Sigmoid colon (tissue), 4 donors: Measurements from ENCODE around the gene BAK1.

Experiments used
- CTCF ChIP-seq, 4 experiments: fragments of 450-650 bp in 3 of 4; fragments of 200-600 bp in 1 of 4; IDR thresholded peaks; one replicate each; pipeline ENCODE4 v1.5.1; 2016 to 2019; ENCODE audit warnings: antibody characterized with exemption in 4 of 4, mild to moderate bottlenecking in 3 of 4, moderate library complexity in 2 of 4
- EP300 ChIP-seq, 4 donors: sonication (generic); formaldehyde crosslinking; IDR thresholded peaks; one replicate each; pipeline ENCODE4 v1.6.1; 2017; ENCODE audit warnings: antibody characterized with exemption in 4 of 4
- POLR2A ChIP-seq, 2 donors: fragments of 450-650 bp; IDR thresholded peaks; one replicate each; pipeline ENCODE4 v1.6.1; 2016; ENCODE audit warnings: antibody characterized with exemption in 2 of 2, mild to moderate bottlenecking in 2 of 2, moderate library complexity in 2 of 2
- POLR2AphosphoS5 ChIP-seq, 4 donors: sonication (generic); formaldehyde crosslinking; IDR thresholded peaks; one replicate each; pipeline ENCODE4 v1.6.1; 2017; ENCODE audit warnings: antibody characterized with exemption in 4 of 4

GRCh38 chr6:33578588-33579011 lies 1.5 kb downstream of the BAK1 start:
- no peak for TF ChIP-seq CTCF (IDR thresholded peaks at IDR 0.05)
- TF ChIP-seq POLR2A (IDR thresholded peaks at IDR 0.05), result no peak
- no peak for TF ChIP-seq EP300 (IDR thresholded peaks at IDR 0.05)
- no peak for TF ChIP-seq POLR2AphosphoS5 (IDR thresholded peaks at IDR 0.05)
